ENCODE data around the gene TSPAN16.
"Not testable (repeated sequence)": the region's sequence is repeated elsewhere in the genome, so short reads cannot be mapped to it uniquely, and the experiment has no call there.

TSPAN16 gene

DNA sequence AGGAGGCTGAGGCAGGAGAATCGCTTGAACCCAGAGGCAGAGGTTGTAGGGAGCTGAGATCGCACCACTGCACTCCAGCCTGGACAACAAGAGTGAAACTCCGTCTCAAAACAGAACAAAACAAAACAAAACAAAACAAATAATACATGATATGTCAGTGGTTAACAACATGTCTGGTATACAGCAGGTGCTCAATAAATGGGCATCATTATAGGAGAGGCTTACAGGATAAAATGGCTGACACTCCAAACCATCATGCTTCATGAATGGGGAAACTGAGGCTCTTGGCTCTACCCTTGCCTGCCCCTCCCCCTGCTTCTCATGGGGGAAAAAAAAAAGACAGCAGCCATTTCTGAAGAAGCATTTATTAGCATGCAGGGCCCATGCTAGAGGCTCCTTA, 46.5 kb downstream of the TSPAN16 start:
- no peak for DNase-seq (ENCODE audit: low read depth in 2 of 2, low spot score in 1 of 2)

DNA sequence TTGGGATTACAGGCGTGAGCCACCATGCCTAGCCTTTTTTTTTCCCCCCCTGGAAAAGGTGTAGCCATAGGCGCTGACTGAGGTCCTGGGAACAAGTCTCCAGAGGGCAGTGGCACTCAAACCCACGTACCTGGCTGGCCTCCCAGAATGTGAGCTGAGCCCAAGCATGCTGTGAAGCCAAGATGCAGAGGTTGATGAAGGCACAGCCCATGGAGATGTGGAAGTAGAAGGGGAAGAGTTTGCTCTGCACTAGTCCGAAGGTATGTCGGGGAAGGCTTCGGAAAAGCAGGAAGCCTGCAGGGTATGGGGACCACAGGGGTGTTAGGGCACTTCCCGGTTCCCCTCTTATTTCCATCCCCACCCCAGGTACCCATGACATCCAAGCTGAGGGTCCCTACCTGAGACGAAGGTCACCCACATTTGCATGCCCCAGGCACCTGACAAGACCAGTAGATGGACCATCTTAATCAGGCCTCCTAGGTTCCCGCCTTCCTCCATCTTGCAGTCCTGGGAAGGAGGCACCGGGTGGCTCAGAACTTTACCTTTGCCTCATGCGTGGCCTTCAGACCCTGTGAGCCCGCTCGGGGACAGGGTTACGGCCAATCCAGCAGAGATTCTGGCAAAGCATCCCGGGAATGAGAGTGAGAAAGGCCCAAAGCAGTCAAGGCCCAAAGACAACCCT, 49.3 kb downstream of the TSPAN16 start:
- no peak for DNase-seq (ENCODE audit: low read depth in 2 of 2, low spot score in 1 of 2)

DNA sequence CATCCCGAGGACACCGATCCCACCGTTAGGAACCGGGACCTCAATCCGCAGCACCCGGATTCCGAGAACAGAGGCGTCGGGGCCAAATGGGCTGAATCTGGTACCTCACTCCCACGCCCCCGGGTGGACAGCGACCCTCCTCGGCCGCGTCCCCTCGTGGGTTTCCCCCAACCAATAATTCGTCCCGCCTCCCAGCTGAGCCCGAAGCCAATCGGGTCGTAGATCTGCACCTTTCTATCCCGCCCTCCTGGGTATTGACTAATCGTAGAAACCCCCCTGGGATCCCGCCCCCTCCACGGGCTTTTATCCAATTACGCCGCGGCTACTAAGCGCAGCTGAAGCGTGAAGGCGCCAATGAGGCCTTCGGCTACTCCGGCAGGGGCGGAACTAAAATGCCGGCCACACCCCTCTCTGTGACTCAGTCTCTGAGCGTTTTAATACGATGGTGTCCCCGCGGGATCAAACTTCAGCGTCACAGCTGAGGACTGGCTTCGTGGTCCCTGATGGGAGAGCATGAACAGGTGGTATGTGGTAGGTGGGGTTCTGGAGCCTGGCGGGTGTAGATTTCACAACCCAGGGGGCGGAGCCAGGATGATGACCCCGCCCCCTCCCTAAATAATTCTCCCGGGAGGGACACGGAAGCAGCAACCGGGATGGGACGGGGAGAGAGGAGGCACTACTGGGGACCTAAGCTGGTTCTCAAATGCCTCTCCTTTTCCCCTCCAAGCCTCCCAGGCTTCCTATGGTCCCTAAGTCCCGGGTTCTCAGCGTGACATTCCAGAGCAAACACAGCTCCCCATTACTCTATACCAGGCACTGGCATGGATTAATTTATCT, 50.4 kb downstream of the TSPAN16 start, which contains the start of the genes CCDC159 and TMEM205:
TSS of gene CCDC159 (plus strand) at position 416 of the 837 bp plus-strand sequence. CDS start at position 504, 88 bp downstream.
TSS of gene TMEM205 (minus strand) at position 165 of the 837 bp plus-strand sequence. CDS start 649 bp downstream, outside the sequence.
- peak; percentile 98 to 99 for DNase-seq (ENCODE audit: low read depth in 2 of 2, low spot score in 1 of 2)

DNA sequence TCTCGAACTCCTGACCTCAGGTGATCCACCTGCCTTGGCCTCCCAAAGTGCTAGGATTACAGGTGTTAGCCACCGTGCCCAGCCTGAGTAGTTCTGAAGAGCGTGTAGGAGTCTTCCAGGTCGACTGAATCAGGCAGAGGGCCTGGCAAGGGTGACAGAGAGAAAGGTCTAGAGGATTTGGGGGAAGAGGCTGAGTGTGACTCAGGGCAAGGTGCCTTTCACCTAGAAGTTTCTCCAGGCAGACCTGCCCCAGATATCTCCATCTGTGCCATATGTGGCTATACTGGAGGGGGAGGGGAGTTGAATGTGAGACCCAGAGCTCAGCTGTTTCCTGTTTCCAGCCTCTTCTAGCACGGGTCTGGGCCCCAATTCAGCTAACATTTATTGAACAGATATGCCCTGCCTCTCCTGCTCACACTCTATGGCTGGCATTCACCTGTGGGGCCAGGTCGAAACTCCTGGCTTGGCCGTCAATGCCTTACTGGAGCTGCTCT, 51.6 kb downstream of the TSPAN16 start:
- DNase-seq (ENCODE audit: low read depth in 2 of 2, low spot score in 1 of 2): no peak

DNA sequence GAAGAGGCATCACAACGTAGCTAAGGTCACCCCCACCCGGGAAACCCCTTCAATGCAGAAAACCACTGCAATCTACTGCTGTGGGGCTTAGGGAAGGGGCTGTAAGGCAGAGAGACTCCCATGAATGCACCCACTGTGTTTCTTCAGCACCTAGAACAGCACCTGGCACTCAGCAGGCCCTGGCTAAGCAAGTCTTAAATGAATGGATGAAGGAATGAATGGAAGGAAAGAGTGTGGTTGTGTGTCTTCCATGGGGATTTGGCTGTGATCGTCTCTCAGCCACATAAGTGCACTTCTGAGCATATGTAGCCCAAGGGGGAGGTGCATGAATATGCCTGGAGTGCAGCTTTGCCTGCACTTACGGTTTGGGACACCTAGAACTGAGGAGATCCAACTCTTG, 53.2 kb downstream of the TSPAN16 start:
- no peak for DNase-seq (ENCODE audit: low read depth in 2 of 2, low spot score in 1 of 2)

DNA sequence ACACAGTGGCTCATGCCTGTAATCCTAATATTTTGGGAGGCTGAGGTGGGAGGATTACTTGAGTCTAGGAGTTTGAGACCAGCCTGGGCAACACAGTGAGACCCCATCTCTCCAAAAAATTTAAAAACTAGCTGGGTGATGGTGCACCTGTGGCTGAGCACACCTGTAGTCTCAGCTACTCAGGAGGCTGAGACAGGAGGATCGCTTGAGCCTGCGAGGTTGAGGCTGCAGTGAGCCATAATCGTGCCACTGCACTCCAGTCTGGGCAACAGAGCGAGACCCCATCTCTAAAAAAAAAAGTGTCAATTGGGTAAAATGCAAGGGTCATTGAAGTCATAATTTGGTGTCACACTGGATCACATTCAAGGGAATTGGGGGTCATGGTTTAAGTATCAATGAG, 58.1 kb downstream of the TSPAN16 start:
- DNase-seq (ENCODE audit: low read depth in 2 of 2, low spot score in 1 of 2): not testable (repeated sequence)

DNA sequence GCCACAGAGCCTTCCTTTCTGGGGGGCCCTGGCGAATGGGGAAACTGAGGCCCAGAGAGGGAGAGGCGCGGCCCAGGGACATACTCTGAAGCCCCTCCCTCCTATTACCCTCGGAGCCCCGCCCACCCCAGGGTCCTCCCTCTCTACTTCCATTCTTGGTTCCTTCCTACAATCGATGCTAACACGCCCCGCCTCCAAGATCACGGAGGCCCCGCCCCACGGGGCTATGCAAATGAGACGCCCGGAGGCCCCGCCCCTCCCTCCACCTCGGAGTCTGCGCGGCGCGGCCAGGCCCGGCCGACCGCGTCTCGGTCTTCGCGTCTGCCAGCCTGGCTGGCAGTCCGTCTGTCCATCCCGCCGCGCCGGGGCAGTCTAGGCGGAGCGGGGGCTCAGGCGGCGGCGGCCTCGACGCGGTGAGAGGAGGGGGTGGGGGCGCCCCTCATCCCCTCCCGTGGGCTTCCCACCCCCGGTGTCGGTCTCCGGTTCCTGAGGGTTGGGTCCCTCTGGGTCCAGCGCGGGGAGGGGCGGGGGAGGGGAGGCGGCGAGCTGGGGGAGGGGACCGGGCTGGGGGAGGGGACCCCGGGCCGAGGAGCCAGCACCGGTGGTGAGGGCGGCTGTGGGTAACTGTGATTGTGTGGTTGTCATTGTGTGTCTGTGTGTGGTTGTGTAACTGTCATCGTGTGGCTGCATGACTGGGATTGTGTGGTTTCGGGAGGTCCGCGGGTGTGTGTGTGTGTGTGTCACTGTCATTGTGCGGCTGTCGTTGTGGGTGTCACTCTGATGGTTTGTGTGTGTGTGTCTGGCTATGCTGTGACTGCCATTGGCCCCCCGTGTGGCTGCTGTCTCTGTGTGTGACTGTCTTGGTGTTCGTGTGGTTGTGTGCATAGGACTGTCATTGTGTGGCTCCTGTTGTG, 59.5 kb downstream of the TSPAN16 start, which contains the start of gene PLPPR2:
TSS of gene PLPPR2 (plus strand) at position 273 of the 914 bp plus-strand sequence. CDS start 2,242 bp downstream, outside the sequence.
- peak; percentile 55 for DNase-seq (ENCODE audit: low read depth in 2 of 2, low spot score in 1 of 2)

DNA sequence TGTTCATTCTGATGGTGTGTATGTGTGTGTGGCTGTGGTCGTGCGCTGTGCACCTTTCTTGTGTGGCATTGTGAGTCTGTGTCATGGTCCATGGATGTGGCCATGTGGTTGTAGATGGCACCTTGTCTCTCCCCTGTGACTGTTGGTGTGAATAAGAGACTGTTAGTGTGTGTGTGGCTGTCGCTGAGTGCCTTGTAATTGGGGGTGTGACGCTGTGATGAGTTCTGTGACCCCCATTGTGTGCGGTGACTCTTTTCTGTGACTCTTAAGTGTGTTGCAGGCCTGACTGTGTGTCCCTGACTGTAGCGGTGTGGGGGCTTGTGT, 60.1 kb downstream of the TSPAN16 start:
- DNase-seq (ENCODE audit: low read depth in 2 of 2, low spot score in 1 of 2): no peak

DNA sequence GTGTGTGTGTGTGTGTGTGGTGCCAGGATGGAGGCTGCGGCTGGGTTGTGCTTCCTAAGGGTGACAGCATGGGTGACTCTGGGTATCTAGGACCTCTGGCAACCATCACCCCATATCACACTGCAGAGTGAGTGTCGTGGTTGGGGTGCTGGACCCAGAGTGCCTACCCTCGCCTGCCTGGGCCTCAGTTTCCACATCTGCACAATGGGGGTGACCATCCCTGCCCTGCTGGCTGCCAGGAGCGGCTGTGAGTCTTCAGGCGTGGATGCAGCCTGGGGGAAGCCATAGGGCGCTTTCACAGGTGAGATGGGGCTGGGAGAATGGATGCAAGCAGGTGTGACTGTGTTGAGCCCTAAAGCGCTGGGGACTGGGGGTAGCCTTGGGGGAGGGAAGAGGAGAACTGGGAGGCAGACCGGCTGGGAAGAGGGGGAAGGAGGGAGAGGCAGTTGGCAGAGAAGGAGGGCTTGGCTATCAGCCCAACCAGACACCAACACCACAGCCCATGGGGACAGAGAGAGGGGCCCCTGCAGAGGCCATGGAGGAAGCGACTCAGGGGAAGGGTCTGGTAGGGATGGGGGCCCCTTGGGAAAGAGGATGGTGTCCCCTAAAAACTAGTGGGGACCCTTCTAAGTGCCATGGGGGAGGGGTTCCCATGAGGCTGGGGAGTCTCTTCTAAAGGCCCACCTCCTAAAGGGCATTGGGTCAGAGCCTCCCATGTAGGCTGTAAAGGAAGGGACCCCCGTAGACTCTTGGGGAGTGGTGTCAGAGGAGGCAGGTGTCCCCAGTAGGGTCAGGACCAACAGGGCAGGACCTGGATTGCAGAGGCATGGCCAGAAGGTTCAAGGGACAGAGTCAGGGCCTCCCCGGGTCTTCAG, 61.0 kb downstream of the TSPAN16 start:
- DNase-seq (ENCODE audit: low read depth in 2 of 2, low spot score in 1 of 2): no peak

DNA sequence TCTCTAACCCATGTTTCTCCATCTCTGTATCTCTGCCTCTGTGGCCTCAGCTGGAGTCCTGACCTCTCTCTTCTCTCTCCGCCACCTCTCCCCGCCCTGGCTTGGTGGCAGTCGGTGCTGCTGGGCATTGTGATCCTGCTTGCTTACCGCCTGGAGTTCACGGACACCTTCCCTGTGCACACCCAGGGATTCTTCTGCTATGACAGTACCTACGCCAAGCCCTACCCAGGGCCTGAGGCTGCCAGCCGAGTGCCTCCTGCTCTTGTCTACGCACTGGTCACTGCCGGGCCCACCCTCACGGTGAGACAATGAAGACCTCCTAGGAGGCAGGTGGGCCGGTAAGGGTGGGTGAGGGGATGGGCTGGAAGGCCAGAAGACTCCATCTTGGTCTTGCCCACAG, 63.5 kb downstream of the TSPAN16 start:
- no peak for DNase-seq (ENCODE audit: low read depth in 2 of 2, low spot score in 1 of 2)

DNA sequence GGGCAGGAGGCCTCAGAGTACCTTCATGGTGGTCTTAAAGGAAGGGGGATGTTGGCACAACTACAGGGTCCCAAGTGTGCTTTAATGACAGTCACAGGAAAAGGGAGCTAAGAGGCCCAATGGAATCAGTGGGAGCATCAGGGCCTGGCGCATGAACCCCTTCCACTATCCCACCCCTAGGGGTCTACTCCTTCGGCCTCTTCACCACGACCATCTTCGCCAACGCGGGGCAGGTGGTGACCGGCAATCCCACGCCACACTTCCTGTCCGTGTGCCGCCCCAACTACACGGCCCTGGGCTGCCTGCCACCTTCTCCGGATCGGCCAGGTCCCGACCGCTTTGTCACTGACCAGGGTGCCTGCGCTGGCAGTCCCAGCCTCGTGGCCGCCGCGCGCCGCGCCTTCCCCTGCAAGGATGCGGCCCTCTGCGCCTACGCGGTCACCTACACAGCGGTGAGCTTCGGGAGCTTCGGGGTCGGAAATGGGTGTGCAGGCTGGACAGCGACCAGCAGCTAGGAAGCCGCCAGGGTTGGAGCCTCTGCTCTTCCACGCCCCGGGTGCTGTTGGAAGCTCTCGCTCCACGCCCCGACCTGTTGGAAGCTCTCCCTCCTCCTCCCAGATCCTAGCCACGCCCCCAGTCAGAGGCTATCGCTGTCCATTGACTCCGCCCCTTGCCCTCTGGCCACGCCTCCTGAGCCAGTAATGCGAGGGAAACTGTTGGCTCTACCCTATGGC, 65.2 kb downstream of the TSPAN16 start:
- DNase-seq (ENCODE audit: low read depth in 2 of 2, low spot score in 1 of 2): no peak

DNA sequence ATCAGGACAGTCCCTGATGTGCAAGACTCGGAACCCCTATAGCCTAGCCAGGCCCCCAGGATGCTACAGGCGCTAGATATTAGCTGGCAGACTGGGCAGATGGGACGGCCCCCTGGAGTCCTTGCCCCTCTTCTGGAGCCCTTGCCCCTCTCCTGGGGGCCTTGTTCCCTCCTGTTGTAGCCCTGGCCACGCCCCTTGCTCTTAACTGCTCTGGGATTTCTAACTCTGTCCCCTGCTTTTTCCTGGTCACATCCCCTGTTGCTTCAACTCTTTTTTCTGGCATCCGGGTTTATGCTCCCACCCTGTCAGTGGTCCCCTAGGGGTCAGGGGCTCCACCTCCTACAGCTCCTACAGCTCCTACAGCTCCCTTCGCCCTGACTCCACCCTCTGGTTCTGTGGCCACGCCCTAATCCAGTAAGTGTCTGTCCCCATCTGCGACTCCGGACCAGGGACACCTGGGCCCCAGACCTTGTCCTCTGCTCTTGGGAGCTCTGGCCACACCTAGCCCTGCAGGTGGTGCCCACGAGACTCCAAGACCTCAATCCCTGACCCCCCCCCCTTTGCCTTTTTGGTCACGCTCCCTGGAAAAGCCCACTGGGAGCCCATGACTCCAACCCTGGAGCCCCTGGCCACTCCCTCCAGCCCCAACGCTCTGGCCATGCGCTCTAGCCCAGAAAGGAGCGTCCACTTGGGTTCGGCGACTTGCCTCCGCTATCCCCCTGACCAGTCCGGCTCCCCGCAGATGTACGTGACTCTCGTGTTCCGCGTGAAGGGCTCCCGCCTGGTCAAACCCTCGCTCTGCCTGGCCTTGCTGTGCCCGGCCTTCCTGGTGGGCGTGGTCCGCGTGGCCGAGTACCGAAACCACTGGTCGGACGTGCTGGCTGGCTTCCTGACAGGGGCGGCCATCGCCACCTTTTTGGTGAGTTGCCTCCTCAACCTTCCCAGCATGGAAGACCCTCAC, 66.1 kb downstream of the TSPAN16 start:
- no peak for DNase-seq (ENCODE audit: low read depth in 2 of 2, low spot score in 1 of 2)

DNA sequence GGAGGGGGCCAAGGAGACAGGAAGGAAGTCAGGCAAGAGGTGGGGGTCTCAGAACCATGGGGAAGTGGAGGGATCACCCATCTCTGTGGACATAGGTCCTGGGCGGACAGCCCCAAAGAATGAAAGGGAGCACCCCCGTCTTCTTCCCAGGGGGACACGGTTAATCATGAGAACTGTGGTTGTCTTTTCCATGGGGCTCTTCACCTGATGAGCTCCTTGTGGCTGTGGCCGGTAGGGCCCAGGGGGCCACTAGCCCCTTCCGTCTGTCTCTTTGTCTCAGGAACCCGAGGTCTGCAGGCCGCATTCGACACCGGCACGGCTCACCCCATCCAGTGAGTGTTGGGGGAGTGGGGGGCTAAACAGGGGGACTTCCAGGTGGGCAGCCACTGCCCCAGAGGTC, 67.9 kb downstream of the TSPAN16 start:
- no peak for DNase-seq (ENCODE audit: low read depth in 2 of 2, low spot score in 1 of 2)

DNA sequence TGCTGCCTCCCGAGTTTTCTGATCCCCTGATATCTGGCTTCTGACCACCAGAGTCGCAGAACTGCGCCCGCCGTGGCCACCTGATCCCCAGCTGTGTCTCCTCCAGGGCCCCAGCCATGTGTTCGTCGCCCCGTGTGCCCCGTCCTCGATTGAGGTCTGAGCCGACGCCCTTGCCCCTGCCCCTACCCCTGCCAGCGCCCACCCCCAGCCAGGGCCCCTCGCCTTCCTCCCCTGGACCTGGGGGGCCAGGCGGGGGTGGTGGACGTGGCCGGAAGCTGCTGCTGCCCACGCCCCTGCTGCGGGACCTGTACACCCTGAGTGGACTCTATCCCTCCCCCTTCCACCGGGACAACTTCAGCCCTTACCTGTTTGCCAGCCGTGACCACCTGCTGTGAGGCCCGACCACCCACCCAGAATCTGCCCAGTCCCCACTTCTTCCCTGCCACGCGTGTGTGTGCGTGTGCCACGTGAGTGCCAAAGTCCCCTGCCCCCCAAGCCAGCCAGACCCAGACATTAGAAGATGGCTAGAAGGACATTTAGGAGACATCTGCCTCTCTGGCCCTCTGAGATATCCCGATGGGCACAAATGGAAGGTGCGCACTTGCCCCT, 68.4 kb downstream of the TSPAN16 start:
- DNase-seq (ENCODE audit: low read depth in 2 of 2, low spot score in 1 of 2): no peak

DNA sequence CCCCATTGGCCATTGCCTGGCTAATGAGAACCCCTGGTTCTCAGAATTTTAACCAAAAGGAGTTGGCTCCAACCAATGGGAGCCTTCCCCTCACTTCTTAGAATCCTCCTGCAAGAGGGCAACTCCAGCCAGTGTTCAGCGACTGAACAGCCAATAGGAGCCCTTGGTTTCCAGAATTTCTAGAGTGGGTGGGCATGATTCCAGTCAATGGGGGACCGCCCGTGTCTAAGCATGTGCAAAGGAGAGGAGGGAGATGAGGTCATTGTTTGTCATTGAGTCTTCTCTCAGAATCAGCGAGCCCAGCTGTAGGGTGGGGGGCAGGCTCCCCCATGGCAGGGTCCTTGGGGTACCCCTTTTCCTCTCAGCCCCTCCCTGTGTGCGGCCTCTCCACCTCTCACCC, 69.0 kb downstream of the TSPAN16 start:
- no peak for DNase-seq (ENCODE audit: low read depth in 2 of 2, low spot score in 1 of 2)
